Adrenal gland (tissue), 5 donors: ENCODE results near the gene SPRR2F.
"Not testable (repeated sequence)": the region's sequence is repeated elsewhere in the genome, so short reads cannot be mapped to it uniquely, and the experiment has no call there.

Source experiments
- CTCF ChIP-seq, 6 experiments: fragments of 450-650 bp in 4 of 6; fragments of 200-600 bp in 2 of 6; sonication (generic) in 1 of 6; IDR thresholded peaks; 1 replicate in 5 of 6; 2 replicates in 1 of 6; pipeline versions ENCODE4 v1.5.1 to v1.8.0; 2016 to 2021; ENCODE audit warnings: antibody characterized with exemption in 6 of 6, mild to moderate bottlenecking in 2 of 6, moderate library complexity in 1 of 6
- POLR2A ChIP-seq, 2 donors: fragments of 450-650 bp; IDR thresholded peaks; one replicate each; pipeline ENCODE4 v1.6.1; 2017; ENCODE audit warnings: antibody characterized with exemption in 2 of 2, mild to moderate bottlenecking in 2 of 2, moderate library complexity in 1 of 2
- donor health status: DM: no; HTN: no; CAD: no.

DNA sequence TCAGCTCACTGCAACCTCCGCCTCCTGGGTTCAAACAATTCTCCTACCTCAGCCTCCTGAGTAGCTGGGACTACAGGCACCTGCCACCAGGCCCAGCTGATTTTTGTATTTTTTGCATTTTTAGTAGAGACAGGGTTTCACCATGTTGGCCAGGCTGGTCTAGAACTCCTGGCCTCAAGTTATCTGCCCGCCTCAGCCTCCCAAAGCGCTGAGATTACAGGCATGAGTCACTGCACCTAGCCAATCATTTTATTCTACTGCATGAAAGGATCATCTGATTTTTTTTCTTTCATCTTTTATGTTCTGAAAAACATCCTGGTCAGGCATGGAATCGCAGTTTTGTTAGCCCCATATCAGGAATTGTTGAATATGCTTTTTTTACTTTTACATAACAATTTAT is 15.4 kb upstream of the SPRR2F start:
- TF ChIP-seq CTCF, POLR2A (IDR thresholded peaks at IDR 0.05): not testable (repeated sequence)
